ENCODE results near the gene DGKH. TPM values are rescaled to one million over a fixed set of nuclear protein-coding genes. Genes with fewer than 3 reads are reported as not detected.

DGKH gene
- polyA plus RNA-seq, 3 donors, result 4.7 to 6.2 (median 5.7) TPM

DNA sequence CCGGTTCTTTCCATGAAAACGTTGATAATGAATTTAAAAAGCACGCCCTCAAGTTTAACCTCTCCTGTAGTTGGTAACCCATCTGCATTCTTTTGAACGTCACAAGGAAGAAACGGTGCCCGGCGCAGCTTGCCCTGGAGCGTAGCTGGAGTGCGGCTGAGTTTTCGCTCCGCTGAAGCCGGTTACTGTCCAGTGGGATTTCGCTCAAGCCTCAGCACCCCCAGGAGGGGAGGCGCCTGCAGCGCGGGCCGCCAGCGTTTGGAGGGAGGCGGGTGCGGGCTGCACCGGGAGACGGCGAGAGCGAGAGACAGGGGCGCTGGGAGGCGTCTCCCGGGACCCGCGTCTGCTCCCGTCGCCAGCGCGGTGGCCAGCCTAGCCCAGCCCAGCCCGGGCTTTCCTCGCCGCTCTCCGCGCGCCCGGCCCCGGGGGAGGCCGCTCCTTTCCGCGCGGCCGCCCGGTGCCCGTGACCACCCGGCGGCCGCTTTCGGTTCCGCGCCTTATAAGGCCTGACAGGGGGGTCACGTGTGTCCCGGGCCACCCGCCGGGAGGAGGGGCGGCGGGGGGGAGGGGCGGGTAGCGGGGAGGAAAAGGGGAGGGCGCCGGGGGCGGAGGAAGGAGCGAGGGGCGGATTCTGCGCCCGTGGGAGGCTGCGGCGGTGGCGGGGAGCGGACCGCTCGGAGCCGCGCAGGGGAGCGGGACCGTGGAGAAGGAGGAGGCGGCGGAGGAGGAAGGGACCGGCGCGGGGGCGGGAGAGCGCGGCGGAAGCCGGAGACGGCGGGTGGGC, 8.3 kb upstream of the DGKH start:
- peak in 1 of 3 donors; percentile 76 for DNase-seq (ENCODE audit: low read depth in 3 of 3, low spot score in 2 of 3)

DNA sequence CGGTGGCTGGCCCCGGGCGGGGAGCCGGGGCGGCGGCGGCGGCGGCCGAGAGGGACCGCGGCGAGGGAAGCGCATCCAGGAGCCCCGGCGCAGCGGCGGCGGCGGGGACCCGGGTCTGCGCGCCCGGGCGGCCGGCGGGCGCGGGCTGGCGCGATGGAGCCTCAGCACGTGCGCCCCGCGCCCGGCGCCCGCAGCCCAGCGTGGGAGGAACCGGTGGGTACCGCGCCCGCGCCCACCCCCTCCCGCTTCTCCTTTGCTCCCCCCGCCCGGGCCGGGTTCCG, 7.8 kb upstream of the DGKH start:
- DNase-seq (ENCODE audit: low read depth in 3 of 3, low spot score in 2 of 3), result no peak

DNA sequence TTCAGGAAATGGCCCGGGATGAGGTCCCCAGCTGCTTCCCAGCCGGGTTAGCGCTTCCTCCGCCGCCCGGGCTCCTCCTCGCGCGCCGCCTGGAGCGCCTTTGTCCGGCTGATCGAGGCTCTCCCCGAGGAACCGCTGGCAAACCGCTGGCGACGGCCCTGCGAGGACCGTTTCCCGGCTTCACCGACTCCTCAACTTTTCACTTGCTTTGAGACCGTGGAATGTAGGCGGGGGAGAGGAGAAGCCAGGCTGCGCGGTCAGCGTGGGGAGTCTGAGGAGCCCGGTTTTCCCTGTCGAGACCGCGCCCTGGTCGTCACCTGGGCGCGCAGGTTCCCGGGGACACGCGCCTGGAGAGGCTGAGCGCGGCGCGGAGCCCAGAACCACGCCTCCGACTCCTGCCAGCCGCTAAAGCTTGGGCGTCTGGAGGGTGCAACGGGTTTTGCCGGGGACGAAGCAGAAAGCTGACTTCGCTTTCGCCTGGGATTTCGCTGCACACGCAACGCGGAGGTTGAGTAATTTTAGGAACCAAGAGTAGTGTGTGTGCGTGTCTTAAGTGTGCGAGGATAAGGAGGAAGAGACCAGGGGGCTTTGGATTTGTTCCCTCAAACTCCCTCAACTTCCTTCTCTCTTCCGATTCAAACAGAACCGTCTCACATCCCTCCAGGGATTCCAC, 7.3 kb upstream of the DGKH start:
- no peak for DNase-seq (ENCODE audit: low read depth in 3 of 3, low spot score in 2 of 3)

DNA sequence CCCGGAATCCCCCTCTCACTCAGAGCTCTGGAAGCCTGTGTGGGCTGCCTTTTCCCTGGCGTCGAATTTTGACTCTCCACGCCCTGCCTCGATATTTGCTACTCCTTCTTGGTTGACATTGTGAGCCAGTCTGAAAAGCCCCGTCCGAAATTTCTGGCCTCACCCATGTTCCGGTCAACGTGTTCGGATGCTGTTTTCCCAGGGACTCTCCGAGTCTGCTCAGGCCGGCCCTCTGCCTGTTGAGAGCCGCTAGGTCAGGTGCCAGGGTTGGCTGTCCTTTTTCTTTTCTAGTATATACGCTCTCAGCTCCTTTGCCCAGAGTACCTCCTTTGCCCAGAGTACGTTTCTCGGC, 6.8 kb upstream of the DGKH start:
- no peak for DNase-seq (ENCODE audit: low read depth in 3 of 3, low spot score in 2 of 3)

DNA sequence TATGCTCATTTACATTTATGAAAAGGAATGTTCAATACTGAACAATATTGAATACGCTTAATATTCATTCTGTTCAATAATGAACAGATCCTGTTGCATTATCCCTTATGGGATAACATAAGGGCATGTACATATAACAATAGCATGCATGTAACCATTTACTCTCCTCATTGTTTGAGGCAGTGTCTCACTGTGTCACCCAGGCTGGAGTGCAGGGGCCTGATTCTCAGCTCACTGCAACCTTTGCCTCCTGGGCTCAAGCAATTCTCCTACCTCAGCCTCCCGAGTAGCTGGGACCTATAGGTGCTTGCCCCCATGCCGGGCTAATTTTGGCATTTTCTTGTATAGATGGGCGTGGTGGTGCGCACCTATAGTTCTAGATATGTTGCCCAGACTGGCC, 4.8 kb upstream of the DGKH start:
- DNase-seq (ENCODE audit: low read depth in 3 of 3, low spot score in 2 of 3), result no peak

DNA sequence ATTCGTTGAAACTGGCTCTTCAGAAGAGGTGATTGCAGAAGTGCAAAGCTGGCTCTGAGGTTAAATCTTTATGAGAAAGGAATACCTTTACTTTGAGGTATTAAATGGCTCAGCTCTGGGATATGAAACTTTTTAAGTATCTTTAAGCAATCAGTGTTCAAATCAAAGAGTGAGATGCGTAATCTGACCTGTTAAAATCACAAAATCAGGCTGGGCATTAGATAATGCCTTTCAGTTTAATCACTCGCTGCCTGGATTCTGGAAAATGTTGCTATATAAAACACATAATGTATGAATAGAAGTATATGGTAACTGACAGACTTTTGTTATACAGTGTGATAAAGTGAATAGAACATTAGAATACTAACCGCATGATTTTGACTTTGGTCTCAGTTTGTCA, 2.0 kb upstream of the DGKH start:
- DNase-seq (ENCODE audit: low read depth in 3 of 3, low spot score in 2 of 3), result no peak

DNA sequence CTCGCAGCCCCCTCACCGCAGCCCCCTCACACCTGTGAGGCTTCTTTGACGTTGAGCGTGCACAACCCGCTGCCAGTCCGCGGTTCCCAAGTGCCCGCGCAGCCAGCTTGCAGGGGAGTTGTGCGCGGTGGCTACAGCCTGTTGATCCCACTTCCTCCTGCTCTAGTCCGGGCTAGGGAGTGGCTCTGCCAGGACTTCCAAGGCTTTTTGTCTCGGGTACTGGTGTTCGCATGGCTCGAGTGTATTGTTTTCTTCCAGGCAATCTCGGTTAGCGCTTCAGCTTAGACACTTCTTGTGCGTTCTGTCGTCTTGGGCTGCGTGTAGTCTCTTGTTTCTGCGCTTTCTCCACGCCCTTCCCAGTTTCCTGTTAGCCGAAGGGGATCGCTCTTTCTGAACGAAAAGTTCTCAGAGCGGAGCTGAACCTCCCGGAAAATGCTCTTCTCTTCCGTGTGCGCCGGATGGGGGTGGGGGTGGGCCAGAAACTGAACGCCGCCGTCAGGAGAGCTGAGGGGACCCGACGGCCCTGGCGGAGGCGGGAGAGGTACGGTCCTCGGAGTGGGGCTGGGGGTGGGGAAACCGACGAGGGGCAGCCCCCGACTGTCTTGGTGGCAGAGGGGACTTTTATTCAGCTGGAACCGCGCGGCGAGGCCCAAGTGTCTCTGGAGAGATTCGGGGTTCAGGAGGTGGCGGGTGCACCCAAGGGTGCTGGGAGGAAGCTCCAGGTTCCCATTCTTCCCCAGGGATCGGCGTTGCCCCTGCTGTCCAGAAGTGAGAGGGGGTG, 697 bp upstream of the DGKH start:
- DNase-seq (ENCODE audit: low read depth in 3 of 3, low spot score in 2 of 3), result peak in 1 of 3 donors; percentile 48

DNA sequence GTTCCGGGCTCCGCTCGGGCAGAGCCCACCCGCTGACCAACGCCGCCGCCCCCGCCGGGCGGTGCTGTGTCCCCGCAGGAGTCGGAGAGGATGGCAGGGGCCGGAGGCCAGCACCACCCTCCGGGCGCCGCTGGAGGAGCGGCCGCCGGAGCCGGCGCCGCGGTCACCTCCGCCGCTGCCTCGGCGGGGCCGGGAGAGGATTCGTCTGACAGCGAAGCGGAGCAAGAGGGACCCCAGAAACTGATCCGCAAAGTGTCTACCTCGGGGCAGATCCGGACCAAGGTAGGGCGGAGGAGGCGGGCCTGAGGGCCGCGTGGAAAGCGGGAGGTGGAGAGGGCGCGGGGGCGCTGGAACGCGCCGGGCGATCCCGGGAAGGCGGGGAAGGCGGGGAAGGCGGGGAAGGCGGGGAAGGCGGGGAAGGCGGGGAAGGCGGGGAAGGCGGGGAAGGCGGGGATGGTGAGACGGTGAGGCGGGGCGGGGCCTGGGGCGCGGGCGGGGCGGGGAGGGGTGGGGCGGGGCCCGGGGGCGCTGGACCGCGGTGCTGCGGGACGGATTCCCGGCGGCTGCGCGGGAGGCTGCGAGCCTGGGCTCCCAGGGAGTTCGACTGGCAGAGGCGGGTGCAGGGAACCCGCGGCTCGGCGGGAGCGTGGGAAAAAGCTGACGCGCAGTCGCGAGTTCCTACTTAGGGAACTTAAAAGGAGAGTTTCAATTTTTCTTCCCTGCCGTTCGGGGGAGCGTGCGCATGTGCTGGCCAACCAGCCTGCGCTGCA, 421 bp downstream of the DGKH start:
- peak in 1 of 3 donors; percentile 39 for DNase-seq (ENCODE audit: low read depth in 3 of 3, low spot score in 2 of 3)

DNA sequence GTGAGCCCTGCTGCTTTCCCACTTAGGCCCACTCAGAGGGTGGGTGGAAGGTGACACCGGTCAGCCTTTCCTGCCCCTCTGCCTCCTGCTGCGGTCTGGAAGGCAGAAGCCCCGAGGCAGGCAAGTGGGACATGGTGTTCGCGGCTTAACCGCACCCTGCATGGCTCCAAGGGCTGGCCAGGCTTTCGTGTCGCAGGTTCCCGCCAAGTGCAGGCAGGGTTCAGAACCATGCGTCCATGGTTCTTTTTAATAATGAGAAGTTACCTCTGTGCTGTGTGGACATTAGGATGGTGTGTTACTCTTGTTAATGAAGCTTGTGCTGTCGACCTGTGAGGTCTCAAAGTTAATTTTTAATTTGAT, 986 bp downstream of the DGKH start:
- no peak for DNase-seq (ENCODE audit: low read depth in 3 of 3, low spot score in 2 of 3)

DNA sequence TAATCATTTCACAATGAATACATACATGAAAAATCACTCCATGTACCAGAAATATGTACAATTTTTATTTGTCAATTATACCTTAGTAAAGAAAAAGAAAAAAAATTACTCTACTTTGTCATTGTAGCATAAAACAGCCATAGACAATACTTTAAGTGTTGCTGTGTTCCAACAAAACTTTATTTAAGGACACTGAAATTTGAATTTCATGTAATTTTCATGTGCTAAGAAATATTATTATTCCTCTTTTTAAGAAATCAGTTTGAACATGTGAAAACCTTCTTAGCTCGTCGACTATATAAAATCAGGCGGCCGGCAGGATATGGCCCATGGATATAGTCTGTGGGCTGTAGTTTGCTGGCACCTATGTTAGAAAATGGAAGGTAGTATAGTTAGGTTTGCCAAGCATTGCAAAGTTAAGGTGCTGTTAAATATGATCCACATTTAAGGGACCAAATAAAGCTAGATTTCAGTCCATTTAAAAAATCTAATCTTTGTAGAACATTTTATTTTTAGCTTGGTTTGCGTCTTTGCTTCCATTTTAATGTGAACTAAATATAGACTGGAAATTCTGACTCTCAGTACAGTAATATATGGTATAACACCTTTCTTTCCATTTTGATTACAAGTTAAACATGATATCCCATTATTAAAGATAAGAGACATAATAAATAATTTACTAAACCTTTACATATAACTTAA, 6.5 kb downstream of the DGKH start:
- no peak for DNase-seq (ENCODE audit: low read depth in 3 of 3, low spot score in 2 of 3)

DNA sequence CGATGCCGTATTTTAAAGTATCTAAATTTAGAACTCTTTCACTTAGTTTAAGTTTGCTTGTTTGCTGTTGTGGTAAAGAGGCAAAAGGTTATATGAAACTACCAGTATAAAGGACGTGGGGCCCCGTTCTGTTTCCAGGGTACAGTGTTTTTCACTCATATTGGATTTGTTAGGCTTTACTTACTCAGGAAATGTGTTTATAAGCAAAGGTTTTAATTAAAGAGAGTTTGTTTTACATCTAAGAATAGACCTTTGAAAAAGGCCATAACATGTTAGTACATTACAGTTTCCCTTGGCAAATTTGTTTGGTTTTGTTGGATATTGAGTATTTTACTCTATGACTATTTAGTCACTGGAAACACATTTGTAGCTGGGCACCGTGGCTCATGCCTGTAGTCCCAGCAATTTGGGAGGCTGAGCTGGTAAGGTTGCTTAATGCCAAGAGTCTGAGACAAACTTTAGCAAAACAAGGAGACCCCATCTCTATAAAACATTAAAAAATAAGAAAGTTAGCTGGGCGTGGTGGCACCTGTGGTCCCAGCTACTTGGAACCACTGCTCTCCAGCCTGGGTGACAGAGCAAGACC, 7.1 kb downstream of the DGKH start:
- no peak for DNase-seq (ENCODE audit: low read depth in 3 of 3, low spot score in 2 of 3)

DNA sequence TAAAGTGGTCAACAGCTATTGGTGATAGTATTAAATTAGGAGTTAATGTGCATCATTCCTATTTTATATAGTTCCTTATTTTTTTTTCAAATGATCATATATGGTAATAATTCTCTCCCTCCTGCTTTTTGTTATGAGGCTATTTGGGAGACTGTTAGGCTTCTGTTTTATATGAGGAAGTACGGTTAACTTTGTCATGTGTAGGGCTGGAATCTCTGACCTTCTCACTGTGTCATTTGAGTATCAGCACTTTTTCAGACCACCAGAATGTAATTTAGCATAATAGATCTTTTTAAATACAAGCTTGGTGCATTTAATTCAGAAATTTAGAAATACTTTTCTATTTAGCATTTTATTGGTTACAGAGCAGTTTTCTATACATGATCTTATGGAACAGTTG, 7.7 kb downstream of the DGKH start:
- DNase-seq (ENCODE audit: low read depth in 3 of 3, low spot score in 2 of 3), result no peak

DNA sequence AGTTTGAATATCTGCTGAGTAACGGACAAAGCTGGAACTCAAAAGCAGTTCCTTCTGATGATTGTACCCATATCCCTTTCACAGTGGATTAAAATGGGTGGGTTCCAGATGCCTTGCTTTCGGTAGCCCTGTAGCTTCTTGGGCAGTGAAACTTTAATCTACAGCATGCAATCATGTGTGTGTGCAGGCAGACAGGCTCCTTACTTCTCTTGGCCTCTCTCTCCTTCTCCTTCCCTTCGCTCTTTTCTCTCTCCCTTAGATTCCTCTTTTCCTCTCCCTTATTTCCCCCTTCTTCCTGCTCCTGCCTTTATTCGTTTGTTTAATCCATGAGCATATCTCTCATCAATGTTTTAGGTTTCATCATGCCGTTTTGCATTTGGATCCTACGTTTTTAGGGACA, 8.1 kb downstream of the DGKH start:
- no peak for DNase-seq (ENCODE audit: low read depth in 3 of 3, low spot score in 2 of 3)

DNA sequence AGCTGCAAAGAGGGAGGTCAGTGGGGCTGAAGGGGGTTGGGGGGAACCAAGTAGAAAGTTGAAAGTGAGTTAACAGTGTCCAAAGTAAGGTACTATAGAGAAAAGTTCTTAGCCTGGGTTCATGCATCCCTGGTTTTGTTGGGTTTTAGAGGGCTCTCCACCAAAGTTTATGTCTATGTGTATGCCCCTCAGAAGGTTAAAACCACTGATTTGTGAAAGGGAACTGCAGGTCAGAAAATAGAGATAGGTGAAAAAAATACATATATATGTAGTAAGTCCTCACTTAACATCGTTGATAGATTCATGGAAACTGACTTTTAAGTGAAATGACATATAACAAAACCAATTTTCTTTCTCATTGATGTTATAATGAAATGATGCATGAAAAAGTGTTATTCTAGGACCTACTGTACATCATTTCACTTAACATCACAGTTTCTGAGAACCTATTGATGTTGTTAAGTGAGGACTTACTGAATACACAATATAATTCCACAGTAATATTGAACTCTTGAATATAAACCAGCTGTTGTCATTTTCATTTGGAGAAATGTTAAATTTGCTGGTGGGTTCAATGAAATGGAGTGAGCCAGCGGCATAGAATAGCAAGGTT, 9.6 kb downstream of the DGKH start:
- DNase-seq (ENCODE audit: low read depth in 3 of 3, low spot score in 2 of 3), result no peak

DNA sequence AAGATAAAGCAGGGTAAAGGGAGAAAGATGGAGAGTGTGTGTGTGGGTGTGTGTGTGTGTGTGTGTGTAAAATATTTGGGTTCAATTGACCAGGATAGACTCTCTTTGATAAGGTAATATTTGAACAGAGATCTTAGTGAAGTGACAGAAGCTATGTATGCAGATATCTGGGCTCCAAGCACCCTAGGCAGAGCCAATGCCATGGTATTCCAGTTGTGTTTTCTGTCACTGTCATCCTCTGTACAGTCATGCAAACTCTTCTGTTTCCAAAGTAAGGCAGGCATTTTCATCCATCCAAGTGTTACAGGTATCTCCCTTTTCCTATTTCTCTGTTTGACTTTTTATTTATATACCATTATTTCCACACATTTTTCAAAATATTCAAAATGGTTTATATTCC, 13.5 kb downstream of the DGKH start:
- DNase-seq (ENCODE audit: low read depth in 3 of 3, low spot score in 2 of 3), result no peak

DNA sequence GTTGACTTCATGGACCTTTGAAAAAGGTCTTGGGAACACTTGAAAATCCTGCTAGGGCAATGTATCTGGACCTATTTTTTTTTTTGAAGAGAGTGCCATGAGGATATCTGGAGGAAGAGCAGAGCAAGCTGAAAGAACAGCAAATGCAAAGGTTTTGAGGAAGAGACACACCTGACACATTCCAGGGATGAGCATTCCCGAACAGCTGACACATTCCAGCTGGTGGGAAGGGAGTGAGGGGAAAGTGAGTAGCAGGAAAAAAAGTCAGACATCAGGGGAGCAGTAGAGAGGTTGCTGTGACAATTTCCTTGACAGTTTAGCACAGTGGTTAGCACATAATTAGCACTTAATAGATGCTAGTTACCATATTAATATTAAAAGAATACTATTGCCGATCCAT, 14.7 kb downstream of the DGKH start:
- DNase-seq (ENCODE audit: low read depth in 3 of 3, low spot score in 2 of 3), result no peak

DNA sequence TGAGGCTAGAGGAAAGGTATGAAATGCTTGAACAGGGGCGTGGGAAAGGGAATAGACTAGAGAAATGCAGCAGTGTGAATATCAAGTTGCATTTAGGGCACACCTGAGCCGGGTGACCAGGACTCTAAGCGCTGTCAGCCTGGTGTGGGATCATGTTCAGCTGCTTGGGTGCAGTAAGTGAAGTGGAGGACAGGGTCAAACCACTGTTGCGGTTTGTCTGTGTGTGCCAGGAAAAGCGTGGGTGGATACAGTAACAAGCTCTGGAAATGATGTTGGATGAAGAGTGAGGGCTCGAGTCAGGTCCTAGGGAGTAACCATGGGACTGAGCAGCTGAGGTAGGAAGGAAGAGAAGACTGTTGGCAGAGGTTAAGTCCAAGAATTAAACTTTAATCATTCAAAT, 15.8 kb downstream of the DGKH start:
- DNase-seq (ENCODE audit: low read depth in 3 of 3, low spot score in 2 of 3), result no peak

DNA sequence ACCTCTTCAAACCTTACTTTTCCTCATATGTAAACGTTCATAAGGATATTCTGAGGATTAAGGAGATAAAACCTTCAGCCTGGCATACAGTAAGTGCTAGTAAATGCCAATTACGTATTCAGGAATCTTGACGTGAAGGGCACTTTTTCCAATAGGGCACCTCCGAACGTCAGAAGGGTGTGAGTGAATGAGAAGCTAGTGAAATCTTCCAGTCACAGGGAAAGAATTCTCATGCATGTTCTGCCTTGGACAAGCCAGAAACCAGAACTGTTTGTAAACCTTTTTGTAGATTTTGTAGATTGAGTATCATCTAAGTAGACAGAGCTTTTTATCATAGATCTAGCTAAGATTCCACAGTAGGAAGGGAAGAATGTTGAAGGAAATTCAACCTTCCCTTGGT, 16.5 kb downstream of the DGKH start:
- DNase-seq (ENCODE audit: low read depth in 3 of 3, low spot score in 2 of 3), result no peak

DNA sequence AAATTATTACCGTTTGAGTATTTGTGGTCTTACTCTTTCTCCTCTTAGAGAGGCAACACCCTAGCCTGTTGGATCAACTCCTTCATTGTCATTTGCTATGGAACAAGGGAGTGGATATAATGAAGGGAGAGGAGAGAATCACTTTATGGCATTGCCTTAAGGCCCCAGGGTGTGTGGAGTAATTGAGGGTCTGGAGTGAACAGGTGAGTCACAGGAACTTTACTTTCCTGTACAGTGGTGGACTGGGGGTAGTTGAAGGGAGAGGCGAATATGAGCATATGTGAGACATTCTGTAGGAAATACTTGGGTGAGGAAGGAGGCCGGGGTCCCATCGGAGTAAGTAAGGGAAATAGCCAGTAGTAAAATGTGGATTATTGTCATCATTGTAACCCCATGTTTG, 17.0 kb downstream of the DGKH start:
- no peak for DNase-seq (ENCODE audit: low read depth in 3 of 3, low spot score in 2 of 3)

DNA sequence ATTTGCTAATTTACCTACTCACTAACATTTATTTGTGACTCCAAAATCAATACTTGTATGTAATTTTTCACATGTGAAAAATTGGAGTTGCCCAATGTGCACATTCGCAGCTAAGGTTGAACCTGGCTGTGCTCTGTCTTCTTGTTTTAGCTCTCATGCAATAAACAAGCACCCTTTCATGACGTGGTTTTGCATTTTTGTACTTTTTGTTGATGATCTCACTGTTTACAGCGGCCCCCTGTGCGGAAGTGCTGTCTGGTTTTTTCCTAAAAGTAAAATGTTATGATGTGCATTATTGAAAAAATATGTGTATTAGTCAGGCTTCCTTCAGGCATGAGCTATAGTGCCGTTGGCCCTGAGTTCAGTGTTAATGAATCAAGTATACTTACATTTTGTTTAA, 18.1 kb downstream of the DGKH start:
- DNase-seq (ENCODE audit: low read depth in 3 of 3, low spot score in 2 of 3), result no peak

Data from right renal cortex interstitium (tissue), 3 donors.